GM21390 (cell line): ENCODE data around the gene CROCC2.

Experiments used
- ATAC-seq: cut with Tn5 transposase; IDR thresholded peaks from one replicate; pipeline ENCODE4 v1.9.1; 2021; ENCODE audit not compliant: unreplicated experiment

Gene CROCC2

DNA sequence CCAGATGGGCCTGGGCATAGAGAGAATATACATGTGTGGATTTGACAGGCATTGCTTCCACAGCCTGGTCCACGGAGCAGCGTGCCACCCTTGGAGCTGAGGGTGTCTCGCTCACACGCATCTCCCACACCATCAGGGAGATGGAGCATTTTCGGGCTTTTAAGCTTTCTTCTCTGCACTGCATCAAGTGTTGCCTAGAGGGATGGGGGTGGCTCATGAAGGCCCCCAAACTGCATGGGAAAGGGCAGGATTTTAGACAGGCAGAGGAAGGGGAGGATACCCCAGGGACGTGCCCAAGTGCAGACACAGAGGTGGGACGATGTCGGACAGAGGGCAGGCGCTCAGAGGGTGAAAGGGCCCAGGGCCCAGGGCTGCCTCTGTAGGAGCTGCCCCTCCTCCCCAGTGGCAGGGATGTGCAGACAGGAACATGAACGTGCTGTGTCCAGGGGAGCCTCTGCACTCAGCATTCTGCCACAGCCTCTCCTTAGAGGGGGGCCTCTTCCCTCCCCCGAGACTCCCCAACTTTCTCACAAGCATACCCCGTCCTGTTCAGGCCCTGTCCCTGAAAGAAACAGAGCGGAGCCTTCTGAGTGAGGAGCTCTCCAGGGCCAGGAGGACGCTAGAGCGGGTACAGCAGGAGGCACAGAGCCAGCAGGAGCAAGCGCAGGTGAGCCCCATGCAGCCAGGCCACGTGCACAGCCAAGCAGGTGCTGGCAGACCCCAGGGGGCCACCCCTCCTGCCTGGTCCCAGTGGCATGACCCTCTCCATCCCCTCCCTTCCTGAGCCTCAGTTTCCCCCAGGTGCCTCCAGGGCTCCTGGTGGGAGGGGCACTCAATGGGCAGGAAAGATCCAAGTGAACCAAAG is 49.4 kb downstream of the CROCC2 start:
- ATAC-seq: no peak

DNA sequence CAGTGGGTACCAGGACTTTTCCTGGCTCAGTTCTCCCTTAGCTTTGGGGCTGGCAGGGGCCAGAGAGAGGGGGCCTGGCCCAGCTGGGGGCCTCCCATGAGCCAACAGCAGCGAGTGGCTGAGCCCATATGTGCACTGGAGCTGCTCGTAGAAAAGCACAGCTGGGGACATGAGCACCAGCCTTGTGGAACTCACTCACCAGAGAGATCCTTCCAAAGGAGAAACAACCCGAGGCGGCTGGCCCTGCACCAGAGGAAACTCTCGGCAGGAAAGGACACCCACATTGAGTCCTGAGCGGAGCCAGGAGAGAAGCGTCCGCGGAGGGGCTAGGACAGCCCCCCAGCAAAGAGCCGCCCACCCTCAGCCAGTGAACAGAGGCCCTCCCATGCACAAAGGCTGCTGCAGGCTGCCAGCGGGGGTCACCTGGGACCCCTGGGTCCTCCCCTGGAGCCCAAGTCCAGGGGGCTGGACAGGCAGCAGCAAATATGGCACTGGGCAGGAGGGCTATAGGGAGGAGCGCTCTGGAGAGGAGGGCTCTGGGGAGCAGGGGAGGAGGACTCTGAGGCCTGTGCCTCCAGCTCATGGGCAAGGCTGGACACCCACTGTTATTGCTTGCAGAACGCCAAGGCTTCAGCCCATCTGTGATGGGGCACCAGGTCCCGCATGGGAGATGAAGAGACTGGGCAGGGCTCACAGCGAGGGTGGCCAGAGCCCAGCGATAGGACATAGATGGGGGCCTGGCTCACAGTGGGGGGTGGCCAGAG is 50.2 kb downstream of the CROCC2 start:
- ATAC-seq: no peak

DNA sequence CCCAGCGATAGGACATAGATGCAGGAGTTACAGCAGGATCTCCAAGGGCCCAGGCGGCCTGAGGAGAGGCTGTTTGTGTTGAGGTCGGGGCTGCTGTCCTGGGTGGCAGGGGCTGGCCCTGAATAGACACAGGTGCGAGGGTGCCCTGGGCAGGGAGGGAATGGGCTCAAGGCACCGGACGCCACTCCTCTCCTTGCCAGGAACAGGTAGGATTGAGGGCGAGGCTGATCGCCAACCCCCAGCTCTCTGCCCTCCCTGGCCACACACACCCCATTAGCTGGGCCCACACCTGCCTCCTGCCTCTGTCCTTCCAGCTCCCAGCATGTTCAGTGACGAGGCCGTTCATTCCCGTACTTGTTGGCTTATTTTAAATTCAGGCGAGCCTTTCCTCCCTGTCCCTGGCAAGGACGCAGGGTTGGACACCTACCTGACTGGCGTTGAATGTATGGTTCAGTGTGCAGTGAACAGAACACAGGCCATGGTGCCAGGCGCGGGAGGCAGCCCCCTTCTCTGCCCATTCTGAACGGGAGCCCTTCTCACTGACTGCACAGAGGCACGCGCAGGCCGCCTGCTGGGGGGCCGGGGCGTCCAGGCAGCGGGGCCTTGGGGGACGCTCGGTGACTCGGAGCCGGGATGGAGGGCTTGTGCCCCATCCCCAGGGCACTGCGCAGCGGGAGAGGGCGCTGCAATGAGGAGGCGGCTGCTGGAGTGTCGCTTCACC is 51.0 kb downstream of the CROCC2 start:
- no peak for ATAC-seq

DNA sequence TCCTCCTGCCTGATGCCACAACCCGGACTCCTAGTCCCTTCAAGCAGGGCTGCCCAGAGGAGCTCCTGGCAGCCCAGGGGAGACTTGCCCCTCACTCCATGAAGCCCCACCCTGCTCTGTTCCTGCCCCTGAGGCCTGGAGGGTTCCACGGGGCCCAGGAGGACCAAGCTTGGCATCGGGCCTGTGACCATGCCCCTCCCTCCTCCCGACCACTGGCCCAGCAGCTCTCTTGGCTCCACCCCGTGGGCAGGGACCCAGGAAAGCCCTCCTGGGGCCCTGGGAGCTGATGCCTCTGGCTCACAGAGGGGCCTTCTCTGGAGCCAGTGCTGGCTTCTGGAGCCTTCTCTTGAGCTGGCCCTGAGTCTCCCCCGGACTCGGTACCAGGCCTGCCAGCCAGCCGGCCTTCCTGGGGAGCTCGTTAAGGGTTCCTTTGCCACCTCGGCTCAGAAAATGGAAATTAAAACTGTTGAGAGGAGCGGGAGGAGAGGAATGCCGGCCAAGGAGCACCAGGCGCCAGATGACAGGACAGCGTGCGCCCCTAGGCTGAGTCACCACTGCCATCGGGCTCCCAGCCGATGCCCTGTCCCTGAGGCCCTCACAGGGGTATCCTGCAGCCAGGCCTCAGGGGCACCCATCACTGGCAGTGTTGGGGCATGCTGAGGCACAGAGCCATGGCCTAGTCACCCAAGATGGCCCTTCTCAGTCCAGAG is 51.7 kb downstream of the CROCC2 start:
- ATAC-seq: no peak

DNA sequence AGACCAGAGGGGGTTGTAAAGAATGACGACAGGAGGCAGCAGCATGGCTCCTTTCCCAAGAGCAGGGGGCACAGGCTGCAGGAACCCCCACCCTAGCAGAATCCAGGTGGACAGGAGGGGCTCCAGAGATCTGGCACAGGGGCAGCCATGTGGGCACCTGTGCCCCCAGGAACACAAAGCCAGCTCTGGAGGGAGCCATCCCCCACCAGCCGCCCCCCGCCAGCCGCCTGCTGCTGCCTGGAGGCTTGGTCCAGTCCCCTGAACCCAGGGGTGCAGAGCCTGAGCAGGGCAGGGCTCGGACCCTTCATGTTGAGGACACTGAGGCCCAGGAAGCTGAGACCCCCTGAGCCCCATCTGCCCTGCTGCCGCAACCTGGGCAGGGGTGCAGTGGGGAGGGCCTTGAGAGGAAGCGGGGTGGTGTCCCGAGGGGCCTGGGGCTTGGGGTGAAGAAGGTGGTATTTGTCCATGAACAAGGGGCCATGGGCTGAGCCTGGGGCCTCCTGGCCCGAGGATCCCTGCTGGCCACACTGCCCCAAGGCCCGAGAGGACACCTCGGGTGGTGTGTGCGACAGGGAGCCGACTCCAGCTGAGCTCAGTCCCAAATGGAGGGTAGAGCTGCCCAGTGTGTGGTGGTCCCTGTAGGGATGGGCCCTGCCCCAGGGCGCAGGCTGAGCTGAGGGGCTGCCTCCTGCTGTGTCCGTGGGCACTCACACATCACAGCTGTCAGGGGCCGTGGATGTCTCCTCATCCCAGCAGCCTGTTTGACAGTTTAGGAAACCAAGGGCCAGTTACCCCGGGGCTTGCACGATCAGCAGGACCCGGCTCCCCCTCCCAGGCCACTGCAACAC is 52.5 kb downstream of the CROCC2 start:
- no peak for ATAC-seq

DNA sequence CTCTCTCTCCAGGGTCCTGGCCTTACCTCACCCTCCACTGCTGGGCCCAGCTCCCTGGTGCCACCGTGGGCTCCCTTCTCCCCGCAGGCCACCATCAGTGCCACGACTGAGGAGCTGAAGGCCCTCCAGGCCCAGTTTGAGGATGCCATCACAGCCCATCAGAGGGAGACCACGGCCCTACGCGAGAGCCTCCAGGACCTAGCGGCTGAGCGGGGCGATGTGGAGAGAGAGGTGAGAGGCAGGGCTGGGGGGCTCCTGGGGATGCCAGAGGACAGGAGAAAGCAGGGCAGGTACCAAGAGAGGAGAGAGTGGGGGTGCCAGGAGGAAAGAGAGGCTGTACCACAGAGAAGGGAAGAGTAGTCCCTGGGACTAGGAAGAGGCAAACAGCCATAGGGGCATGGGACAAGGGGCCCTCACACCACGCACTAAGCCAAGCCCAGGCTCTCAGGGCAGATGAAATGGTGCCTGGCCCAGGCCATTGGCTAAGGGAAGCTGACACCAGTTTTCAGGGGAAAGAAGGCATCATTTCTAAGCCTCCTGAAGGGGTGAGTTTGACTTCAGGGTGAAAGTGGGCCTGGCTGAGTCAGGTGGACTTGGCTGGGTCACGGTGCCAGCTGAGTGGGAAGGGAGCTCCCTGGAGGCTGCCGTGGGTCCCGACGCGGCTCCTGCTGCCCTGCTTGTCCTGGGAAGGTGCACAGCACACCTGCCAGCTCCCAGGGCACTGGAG is 53.2 kb downstream of the CROCC2 start:
- no peak for ATAC-seq

DNA sequence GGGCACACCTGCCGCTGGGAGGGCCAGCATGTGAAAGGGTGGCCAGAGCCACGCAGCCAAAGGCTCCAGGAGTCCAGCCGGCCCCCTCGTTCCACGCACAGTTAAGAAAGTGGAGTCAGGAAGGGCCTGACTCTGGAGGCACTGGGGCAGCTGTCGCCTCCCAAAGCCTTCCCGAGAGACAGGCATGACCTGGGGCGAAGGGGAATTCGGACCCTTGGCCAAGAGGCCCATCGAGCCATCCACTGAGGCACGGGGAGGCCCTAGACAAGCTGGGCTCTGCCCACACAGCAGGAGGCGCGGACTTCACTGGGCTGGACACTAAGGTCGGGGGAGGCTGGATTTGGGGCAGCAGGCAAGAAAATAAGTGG is 53.8 kb downstream of the CROCC2 start:
- no peak for ATAC-seq

DNA sequence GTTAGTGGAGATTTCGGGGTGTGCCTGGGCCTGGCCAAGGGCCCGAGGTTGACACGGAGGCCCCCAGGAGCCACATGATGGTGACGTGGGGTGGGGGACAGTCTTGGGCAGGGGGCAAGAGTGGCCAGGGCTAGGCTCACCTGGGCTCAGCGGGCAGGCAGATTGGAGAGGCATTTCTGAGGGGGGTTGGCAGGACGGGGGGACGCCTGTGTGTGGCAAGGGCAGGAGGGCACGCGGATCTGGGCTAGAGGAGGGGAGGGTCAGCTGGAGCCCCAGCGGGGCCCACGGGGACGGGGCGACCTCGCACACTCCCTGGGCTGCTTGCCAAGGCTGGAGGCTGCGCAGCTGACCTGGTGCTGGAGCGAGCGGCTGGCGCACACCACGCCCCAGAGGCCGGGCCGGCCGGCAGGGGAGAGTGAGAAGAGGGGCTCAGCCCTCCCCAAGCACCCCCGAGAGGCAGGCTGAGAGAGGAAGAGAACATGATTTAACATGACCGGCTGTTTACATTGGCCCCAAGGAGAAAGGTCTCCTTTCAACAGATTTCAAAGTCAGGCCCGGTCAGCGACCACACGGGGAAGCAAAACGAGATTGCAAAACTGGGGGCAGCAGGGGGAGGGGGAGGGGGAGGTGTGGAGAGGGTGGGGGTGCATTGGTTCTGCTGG is 54.3 kb downstream of the CROCC2 start:
- ATAC-seq: no peak

DNA sequence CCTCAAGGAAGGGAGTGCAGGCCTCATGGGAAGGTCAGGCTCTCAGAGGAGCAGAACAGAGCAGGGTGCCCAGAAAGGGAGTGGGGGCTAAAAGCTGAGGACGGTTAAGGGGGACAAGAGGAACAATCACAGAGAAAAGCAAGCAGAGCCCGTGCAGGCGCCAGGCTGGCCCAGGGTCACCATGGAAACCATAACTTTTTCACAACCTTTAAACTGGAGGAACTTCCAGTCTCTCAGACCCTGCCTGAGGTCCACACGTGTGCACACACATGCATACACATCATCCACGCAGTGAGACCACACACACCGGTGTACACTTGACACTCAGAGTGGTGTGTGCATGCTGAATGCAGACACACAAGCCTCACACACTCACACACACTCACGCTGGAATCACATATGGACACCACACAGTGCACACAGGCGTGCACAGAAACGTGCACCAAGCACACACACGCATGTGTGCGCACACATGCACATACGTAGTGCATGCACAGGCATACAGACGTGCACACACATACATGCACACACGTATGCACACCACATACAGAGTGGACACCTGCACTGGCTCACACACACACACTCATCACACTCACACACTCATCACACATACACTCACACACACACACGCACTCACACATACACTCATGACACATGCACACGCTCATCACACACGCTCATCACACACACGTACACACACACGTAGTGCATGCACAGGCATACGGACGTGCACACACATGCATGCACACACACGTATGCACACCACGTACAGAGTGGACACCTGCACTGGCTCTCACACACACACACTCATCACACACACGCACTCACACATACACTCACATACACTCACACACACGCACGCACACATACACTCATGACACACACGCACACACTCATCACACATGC is 55.1 kb downstream of the CROCC2 start:
- ATAC-seq: no peak

DNA sequence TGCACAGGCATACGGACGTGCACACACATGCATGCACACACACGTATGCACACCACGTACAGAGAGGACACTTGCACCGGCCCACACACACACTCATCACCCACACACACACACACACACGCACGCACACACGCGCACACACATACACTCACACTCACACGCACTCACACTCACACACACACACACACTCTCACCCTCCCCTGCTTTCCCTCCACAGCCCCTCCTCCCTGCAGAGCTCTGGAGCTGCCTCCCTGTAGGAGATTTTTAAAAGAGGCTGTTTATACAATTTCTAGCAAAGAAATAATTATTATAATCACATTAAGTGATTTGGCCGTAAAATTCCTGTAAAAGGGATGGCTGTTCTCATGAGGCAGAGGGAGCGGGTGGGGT is 55.8 kb downstream of the CROCC2 start:
- ATAC-seq: no peak

DNA sequence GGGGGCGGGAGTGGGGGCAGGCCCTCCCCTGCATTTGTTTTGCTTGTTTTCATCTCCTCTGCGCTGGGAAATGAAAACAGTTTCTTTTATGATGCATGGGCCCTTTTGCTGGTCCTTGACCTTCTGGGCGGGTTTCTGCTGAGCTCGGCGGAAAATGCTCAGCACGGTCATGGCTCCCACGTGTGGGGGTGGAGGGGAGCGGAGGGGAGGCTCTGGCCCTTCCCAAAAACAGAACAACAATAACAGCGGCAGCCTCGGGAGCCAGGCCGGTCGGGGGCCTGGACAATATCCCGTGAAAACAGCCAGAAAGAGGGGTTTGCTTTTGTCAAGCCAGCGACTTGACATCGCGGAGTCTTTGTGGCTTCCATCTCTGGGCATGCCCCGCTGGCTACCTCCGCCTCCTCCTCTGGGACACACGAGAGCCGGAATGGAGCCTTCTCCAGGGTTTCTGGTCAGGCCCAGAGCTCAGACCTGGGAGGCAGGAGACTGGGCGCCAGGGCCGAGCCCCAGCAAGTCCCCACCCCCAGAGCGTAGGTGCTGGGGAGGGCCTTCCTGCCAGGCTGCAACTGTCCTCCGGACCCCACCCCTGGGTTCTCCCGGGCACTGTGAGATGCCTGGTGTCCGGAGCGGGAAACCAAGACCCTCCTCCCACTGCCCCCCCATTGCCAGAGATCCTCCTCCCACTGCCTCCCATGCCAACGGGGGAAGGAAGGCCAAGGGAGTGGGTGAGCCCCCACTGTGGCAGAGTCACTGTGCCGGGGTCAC is 56.3 kb downstream of the CROCC2 start:
- no peak for ATAC-seq

DNA sequence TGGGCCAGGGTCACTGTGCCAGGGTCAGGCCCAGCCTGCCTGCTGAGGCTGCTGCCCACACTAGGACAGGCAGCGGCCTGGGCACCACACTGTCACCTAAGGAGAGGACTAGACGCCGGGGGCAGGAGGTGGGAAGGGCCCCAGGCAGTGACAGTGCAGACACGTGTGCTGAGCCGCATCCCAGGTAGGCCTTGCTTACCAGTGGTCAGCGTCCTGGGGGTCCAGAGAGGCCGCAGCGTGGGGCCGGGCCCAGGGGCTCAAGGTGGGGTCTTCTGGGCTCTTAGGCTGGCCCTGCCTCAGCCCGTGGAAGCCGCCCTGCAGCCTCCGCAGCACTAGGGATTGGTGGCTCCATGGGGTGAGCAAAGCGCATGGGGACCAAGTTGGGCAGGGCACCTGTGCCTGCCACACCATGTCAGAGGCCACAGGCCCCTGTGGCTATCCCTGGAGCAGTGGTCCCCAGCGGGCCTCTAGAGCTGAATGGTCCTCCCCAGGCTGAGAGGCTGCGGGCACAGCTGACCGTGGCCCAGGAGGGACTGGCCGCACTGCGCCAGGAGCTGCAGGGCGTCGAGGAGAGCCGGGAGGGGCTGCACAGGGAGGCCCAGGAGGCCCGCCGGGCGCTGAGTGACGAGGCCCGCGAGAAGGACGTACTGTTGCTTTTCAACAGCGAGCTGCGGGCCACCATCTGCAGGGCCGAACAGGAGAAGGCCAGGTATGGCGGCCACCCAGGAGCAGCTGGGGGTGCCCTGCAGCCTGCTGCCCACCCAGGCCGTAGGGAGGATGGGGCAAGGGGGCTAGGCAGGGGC is 57.1 kb downstream of the CROCC2 start:
- no peak for ATAC-seq

DNA sequence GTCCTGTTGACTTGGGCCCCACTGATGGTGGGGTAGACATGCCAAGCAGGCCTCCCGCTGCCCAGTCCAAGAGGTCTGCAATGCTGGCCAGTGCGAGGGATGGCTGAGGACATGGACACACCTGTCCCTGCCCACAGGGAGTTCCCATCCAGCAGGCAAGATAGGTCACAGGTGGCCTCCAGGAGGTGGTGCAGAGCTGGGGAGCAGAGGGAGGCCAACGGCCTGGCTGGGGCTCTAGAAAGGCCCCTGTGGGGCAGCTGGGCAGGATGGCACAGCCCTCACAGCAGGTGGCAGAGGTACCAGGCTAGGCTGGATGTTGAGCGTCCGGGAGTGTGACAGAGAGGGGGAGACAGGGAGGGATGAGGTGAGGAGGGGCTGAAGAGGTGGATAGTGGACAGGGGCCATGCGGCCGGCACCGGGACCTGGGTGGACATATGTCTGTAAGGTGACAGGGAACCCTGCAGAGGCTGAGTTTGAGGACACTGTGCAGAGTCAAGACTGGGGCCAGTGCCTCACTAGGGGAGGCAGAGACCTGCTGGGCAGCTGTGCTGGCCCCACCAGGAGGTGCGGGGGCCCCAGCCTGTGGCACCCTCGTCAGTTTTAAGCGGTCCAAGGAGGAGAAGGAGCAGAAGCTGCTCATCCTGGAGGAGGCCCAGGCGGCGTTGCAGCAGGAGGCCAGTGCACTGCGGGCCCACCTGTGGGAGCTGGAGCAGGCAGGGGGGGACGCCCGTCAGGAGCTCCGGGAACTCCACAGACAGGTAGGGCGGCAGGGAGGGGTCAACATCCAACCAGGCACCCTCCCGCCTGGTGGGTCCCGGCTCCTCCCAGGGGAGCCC is 58.0 kb downstream of the CROCC2 start:
- ATAC-seq: no peak

DNA sequence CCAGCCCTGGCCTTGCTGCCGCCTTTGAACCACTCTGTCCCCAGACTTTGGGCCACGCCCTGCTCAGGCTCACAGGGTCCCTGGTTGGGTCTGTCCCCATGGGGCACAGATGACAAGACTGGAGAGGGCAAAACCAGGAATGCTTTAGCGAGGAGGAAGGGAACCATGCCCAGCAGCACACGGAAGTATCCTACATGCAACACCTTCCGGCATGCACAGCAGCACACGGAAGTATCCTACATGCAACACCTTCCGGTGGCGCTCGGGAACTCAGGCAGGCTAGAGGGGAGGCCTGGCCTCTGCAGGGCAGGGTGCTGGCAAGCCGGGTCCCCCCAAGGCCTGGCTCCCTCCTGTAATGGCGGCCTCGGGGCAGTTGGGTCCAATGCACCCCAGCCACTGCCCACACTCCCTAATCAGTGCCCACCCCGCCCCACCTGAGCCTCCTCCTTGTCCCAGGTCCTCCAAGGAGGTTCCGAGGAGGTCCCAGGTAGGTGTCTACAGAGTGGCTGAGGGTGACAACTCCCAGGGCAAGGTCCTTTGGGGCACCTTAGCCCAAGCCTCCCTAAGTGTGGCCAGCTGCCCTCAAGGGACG is 58.7 kb downstream of the CROCC2 start:
- no peak for ATAC-seq

DNA sequence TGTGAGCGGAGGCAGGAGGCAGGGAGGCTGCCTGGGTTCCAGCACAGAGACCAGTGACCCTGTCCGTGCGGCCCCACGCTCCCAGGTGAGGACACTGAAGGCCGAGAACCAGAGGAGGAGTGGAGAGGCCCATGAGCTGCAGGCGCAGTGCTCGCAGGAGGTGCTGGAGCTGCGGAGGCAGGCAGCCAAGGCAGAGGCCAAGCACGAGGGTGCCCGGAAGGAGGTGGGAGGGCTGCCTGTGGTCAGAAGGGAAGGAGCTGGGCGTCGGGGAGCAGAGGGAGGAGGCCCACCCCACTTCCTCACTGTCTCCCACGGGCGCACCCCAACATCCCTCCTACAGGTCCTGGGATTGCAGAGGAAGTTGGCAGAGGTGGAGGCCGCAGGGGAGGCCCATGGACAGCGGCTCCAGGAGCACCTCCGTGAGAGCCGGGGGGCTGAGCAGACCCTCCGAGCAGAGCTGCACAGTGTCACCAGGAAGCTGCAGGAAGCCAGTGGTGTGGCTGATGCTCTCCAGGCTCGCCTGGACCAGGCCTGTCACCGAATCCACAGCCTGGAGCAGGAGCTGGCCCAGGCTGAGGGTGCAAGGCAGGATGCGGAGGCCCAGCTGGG is 59.3 kb downstream of the CROCC2 start:
- no peak for ATAC-seq
